ENCODE data around the gene MBOAT1. TPM values are rescaled to one million over a fixed set of nuclear protein-coding genes. Genes with fewer than 3 reads are reported as not detected.

Gene MBOAT1
- polyA plus RNA-seq, 1 donor from 2014 or later: not detected

DNA sequence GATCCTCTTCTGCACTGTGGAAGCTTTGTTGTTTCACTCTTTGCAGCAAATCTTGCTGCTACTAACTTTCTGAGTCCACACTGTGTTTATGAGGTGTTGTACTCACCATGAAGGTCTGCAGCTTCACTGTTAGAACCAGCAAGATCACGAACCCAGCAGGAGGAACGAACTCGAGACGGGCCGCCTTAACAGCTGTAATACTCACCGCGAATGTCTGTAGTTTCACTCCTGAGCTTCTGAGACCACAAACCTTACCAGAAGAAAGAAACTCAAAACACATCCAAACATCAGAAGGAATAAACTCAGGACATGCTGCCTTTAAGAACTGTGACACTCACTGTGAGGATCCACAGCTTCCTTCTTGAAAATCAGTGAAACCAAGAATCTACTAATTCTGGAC is 48.1 kb upstream of the MBOAT1 start:
- H3K27ac ChIP-seq (ENCODE audit: low read length): no peak overlapping the region
- H3K9ac ChIP-seq (ENCODE audit: low read length): no peak overlapping the region
- H3K9me3 ChIP-seq (ENCODE audit: low read length): no peaks in the 10 kb centered on the region
- H3K4me3 ChIP-seq (ENCODE audit: low read length): no peak overlapping the region
- no peak for TF ChIP-seq TAF1 (IDR thresholded peaks at IDR 0.05; ENCODE audit: low read depth)
- H3K36me3 ChIP-seq (ENCODE audit: insufficient read depth, low read length): no peaks in the 10 kb centered on the region
- no peaks in the 10 kb centered on the region for H4K20me1 ChIP-seq (ENCODE audit: insufficient read depth)
- H2AFZ ChIP-seq (ENCODE audit: low read depth, low read length): no peak overlapping the region
- no peaks in the 10 kb centered on the region for H3K9me2 ChIP-seq (ENCODE audit: insufficient read depth, low read length)
- no peaks in the 10 kb centered on the region for H3K27me3 ChIP-seq (ENCODE audit: insufficient read depth, low read depth, low read length)
- no peaks in the 10 kb centered on the region for H3K79me2 ChIP-seq (replicated peaks; ENCODE audit: insufficient read depth, low read length)
- H3K4me2 ChIP-seq (ENCODE audit: low read length): no peak overlapping the region
- no peaks in the 10 kb centered on the region for H3F3A ChIP-seq (ENCODE audit: insufficient read depth, low read length, poor library complexity, severe bottlenecking)

- Histone ChIP-seq H3K4me2 (ENCODE audit: low read length) (no peak overlapping the region), H3K27me3 (ENCODE audit: insufficient read depth, low read depth, low read length) (no peaks in the 10 kb centered on the region)
- TF ChIP-seq, protein P1, sequence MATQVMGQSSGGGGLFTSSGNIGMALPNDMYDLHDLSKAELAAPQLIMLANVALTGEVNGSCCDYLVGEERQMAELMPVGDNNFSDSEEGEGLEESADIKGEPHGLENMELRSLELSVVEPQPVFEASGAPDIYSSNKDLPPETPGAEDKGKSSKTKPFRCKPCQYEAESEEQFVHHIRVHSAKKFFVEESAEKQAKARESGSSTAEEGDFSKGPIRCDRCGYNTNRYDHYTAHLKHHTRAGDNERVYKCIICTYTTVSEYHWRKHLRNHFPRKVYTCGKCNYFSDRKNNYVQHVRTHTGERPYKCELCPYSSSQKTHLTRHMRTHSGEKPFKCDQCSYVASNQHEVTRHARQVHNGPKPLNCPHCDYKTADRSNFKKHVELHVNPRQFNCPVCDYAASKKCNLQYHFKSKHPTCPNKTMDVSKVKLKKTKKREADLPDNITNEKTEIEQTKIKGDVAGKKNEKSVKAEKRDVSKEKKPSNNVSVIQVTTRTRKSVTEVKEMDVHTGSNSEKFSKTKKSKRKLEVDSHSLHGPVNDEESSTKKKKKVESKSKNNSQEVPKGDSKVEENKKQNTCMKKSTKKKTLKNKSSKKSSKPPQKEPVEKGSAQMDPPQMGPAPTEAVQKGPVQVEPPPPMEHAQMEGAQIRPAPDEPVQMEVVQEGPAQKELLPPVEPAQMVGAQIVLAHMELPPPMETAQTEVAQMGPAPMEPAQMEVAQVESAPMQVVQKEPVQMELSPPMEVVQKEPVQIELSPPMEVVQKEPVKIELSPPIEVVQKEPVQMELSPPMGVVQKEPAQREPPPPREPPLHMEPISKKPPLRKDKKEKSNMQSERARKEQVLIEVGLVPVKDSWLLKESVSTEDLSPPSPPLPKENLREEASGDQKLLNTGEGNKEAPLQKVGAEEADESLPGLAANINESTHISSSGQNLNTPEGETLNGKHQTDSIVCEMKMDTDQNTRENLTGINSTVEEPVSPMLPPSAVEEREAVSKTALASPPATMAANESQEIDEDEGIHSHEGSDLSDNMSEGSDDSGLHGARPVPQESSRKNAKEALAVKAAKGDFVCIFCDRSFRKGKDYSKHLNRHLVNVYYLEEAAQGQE (IDR thresholded peaks at IDR 0.05; ENCODE audit: borderline replicate concordance): no peak
- TF ChIP-seq EP300 (conservative IDR thresholded peaks at IDR 0.05; ENCODE audit: poor library complexity, severe bottlenecking) (no peak), SMC3 (conservative IDR thresholded peaks at IDR 0.05; ENCODE audit: poor library complexity) (no peak), EZH2 (IDR thresholded peaks at IDR 0.05; ENCODE audit: borderline replicate concordance, insufficient read depth, low read length, poor library complexity, severe bottlenecking) (no peak), MXI1 (conservative IDR thresholded peaks at IDR 0.05; ENCODE audit: poor library complexity, severe bottlenecking) (no peak)
Measured at GRCh38 chr6:20259316-20260049, 47.2 kb upstream of the MBOAT1 start.

DNA sequence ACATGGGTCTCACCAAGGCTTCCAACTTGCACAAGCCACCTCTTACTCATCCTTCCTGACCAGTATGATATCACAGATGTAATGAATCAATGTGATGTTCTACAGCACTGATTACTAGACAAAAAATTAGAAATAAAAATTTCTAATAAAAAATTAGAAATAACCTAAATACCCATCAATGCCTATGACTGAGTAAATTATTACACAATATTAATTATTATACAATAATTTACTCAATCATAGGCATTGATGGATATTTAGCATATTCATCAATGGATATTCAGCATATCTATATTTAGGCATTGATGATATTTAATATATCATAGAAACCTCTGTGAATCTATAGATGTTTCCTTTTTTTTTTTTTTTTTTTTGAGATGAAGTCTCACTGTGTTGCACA is 43.2 kb upstream of the MBOAT1 start:
- Histone ChIP-seq H3K27me3 (ENCODE audit: insufficient read depth, low read depth, low read length) (no peaks in the 10 kb centered on the region), H3K27ac (ENCODE audit: low read length) (no peak overlapping the region), H3K4me2 (ENCODE audit: low read length) (no peak overlapping the region), H3K79me2 (replicated peaks; ENCODE audit: insufficient read depth, low read length) (no peaks in the 10 kb centered on the region), H4K20me1 (ENCODE audit: insufficient read depth) (no peaks in the 10 kb centered on the region), H3K36me3 (ENCODE audit: insufficient read depth, low read length) (no peaks in the 10 kb centered on the region), H3K9ac (ENCODE audit: low read length) (no peak overlapping the region), H3F3A (ENCODE audit: insufficient read depth, low read length, poor library complexity, severe bottlenecking) (no peaks in the 10 kb centered on the region), H3K4me3 (ENCODE audit: low read length) (no peak overlapping the region), H3K9me2 (ENCODE audit: insufficient read depth, low read length) (no peaks in the 10 kb centered on the region), H3K9me3 (ENCODE audit: low read length) (no peaks in the 10 kb centered on the region), H2AFZ (ENCODE audit: low read depth, low read length) (no peak overlapping the region)
- no peak for TF ChIP-seq EZH2 (IDR thresholded peaks at IDR 0.05; ENCODE audit: borderline replicate concordance, insufficient read depth, low read length, poor library complexity, severe bottlenecking)
- no peak for TF ChIP-seq RAD21 (conservative IDR thresholded peaks at IDR 0.05)
- TF ChIP-seq MXI1 (conservative IDR thresholded peaks at IDR 0.05; ENCODE audit: poor library complexity, severe bottlenecking): no peak
- TF ChIP-seq, protein P2, sequence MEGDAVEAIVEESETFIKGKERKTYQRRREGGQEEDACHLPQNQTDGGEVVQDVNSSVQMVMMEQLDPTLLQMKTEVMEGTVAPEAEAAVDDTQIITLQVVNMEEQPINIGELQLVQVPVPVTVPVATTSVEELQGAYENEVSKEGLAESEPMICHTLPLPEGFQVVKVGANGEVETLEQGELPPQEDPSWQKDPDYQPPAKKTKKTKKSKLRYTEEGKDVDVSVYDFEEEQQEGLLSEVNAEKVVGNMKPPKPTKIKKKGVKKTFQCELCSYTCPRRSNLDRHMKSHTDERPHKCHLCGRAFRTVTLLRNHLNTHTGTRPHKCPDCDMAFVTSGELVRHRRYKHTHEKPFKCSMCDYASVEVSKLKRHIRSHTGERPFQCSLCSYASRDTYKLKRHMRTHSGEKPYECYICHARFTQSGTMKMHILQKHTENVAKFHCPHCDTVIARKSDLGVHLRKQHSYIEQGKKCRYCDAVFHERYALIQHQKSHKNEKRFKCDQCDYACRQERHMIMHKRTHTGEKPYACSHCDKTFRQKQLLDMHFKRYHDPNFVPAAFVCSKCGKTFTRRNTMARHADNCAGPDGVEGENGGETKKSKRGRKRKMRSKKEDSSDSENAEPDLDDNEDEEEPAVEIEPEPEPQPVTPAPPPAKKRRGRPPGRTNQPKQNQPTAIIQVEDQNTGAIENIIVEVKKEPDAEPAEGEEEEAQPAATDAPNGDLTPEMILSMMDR (IDR thresholded peaks at IDR 0.05; ENCODE audit: poor library complexity, severe bottlenecking): no peak
- TF ChIP-seq SMC3 (conservative IDR thresholded peaks at IDR 0.05; ENCODE audit: poor library complexity): no peak
- TF ChIP-seq EP300 (conservative IDR thresholded peaks at IDR 0.05; ENCODE audit: poor library complexity, severe bottlenecking): no peak
- TF ChIP-seq, protein P1 (IDR thresholded peaks at IDR 0.05; ENCODE audit: borderline replicate concordance): no peak
- no peak for TF ChIP-seq TAF1 (IDR thresholded peaks at IDR 0.05; ENCODE audit: low read depth)
- no peak for TF ChIP-seq POLR2AphosphoS5 (IDR thresholded peaks at IDR 0.05)

More at GRCh38 chr6:20259316-20260049, 47.2 kb upstream of the MBOAT1 start:
- Histone ChIP-seq H2AFZ (ENCODE audit: low read depth, low read length) (no peak overlapping the region), H3K27ac (ENCODE audit: low read length) (no peak overlapping the region), H3K9ac (ENCODE audit: low read length) (no peak overlapping the region), H3K4me3 (ENCODE audit: low read length) (no peak overlapping the region), H3K36me3 (ENCODE audit: insufficient read depth, low read length) (no peaks in the 10 kb centered on the region), H3K9me3 (ENCODE audit: low read length) (no peaks in the 10 kb centered on the region), H3F3A (ENCODE audit: insufficient read depth, low read length, poor library complexity, severe bottlenecking) (no peaks in the 10 kb centered on the region), H3K9me2 (ENCODE audit: insufficient read depth, low read length) (no peaks in the 10 kb centered on the region), H4K20me1 (ENCODE audit: insufficient read depth) (no peaks in the 10 kb centered on the region), H3K79me2 (replicated peaks; ENCODE audit: insufficient read depth, low read length) (no peaks in the 10 kb centered on the region)
